ENCODE results near the gene UROS. TPM values are rescaled to one million over a fixed set of nuclear protein-coding genes. Genes with fewer than 3 reads are reported as not detected.

UROS gene
- polyA plus RNA-seq, 1 of the 3 experiments (the other 2 are of a cell fraction) = 49.2 TPM

- TF ChIP-seq RFX5 (IDR thresholded peaks at IDR 0.05; ENCODE audit: low read length) (no peak), POLR2AphosphoS5 (IDR thresholded peaks at IDR 0.05; ENCODE audit: low read depth, low read length) (no peak), FOXM1 (IDR thresholded peaks at IDR 0.05; ENCODE audit: low read depth) (no peak), IRF3 (IDR thresholded peaks at IDR 0.05; ENCODE audit: low read depth, low read length) (no peak), JUND (IDR thresholded peaks at IDR 0.05) (no peak)
These were observed 20.9 kb downstream of the UROS start (continued) for GRCh38 chr10:125802131-125802530.

- 100% methylated on average over 1 of the region's 1 CpG for WGBS (ENCODE audit: low lambda C conversion rate)
- ChIA-PET CTCF (interaction anchor here (1.0 kb wide), 1 partner anchor 64 kb away, joined by 3 read pairs; no protein-coding TSS in a partner anchor), POLR2A (no interaction called here)
These were observed 21.5 kb downstream of the UROS start for GRCh38 chr10:125801574-125801973.

More at GRCh38 chr10:125801574-125801973, 21.5 kb downstream of the UROS start:
- no peak for DNase-seq
- H3K9ac ChIP-seq = no peak overlapping the region
- H3K36me3 ChIP-seq (replicated peaks in 1 of 2; ENCODE audit: control insufficient read depth in 1 of 2, insufficient read depth in 2 of 2, low read length in 1 of 2) = peaks cover 15 to 78% of the 10 kb centered on the region in 2 experiments
- H2AFZ ChIP-seq (ENCODE audit: low read depth) = no peak overlapping the region
- H3K27me3 ChIP-seq (ENCODE audit: insufficient read depth) = no peaks in the 10 kb centered on the region
- TF ChIP-seq RCOR1 (IDR thresholded peaks at IDR 0.05; ENCODE audit: low read length) (no peak), ZBTB33 (IDR thresholded peaks at IDR 0.05; ENCODE audit: borderline replicate concordance, low read depth) (no peak), FOSL2 (IDR thresholded peaks at IDR 0.05; ENCODE audit: borderline replicate concordance, low read depth) (no peak), CTCF (IDR thresholded peaks at IDR 0.05) (no peak), RFX5 (IDR thresholded peaks at IDR 0.05; ENCODE audit: low read length) (no peak), MAX (IDR thresholded peaks at IDR 0.05; ENCODE audit: low read depth) (no peak), POLR2AphosphoS5 (IDR thresholded peaks at IDR 0.05; ENCODE audit: low read depth, low read length) (no peak), MXI1 (IDR thresholded peaks at IDR 0.05; ENCODE audit: low read depth, low read length) (no peak), REST (IDR thresholded peaks at IDR 0.05; ENCODE audit: low read depth, low read length) (no peak), ELF1 (IDR thresholded peaks at IDR 0.05) (no peak), GATA2 (CRISPR knock-in tag; IDR thresholded peaks at IDR 0.05) (no peak), JUND (IDR thresholded peaks at IDR 0.05) (no peak)
- H3K4me2 ChIP-seq = no peak overlapping the region
- no peak overlapping the region for H3K27ac ChIP-seq (ENCODE audit: low read depth in 2 of 2, low read length in 1 of 2)
- no peaks in the 10 kb centered on the region for H3K79me2 ChIP-seq (ENCODE audit: insufficient read depth)
- H3K9me2 ChIP-seq = no peaks in the 10 kb centered on the region
- no peaks in the 10 kb centered on the region for H3F3A ChIP-seq (replicated peaks; ENCODE audit: insufficient read depth)
- no peak overlapping the region for H3K4me3 ChIP-seq (ENCODE audit: low read depth in 2 of 2, low read length in 1 of 2)
- H3K4me1 ChIP-seq (ENCODE audit: control insufficient read depth in 1 of 2, insufficient read depth in 2 of 2, low read depth in 1 of 2, low read length in 1 of 2) = no peaks in the 10 kb centered on the region
- H3K9me3 ChIP-seq = no peaks in the 10 kb centered on the region
- no peaks in the 10 kb centered on the region for H4K20me1 ChIP-seq (ENCODE audit: insufficient read depth)
